Activated T-cell treated with anti-CD3 and anti-CD28 coated beads, Interleukin-2, amount 50 U/mL, for 4 hours (primary cell): ENCODE data around the gene ZNF500. TPM values are rescaled to one million over a fixed set of nuclear protein-coding genes. Genes with fewer than 3 reads are reported as not detected.

ENCODE experiments used
- ATAC-seq, 2 donors: fragments of 200-7000 bp; cut with Tn5 transposase; one replicate each; pipeline ENCODE4 v1.10.0; 2021
- DNase-seq: peaks from one replicate; pipeline ENCODE4 v3.0.0-alpha.2; 2020
- H3K27me3 Mint-ChIP-seq: one replicate; pipeline ENCODE4 v1.8.0; 2021; ENCODE audit warnings: low read depth, mixed read lengths
- H3K36me3 Mint-ChIP-seq: one replicate; pipeline ENCODE4 v1.8.0; 2022; ENCODE audit warnings: mixed read lengths; ENCODE audit not compliant: insufficient read depth
- H3K4me1 Mint-ChIP-seq: one replicate; pipeline ENCODE4 v1.8.0; 2021; ENCODE audit warnings: low read depth, mixed read lengths
- H3K4me3 Mint-ChIP-seq: one replicate; pipeline ENCODE4 v1.8.0; 2021; ENCODE audit warnings: mild to moderate bottlenecking, moderate library complexity, mixed read lengths
- H3K9me3 Mint-ChIP-seq: one replicate; pipeline ENCODE4 v1.8.0; 2021; ENCODE audit warnings: mixed read lengths
- total RNA-seq, 3 donors: library from RNA; stranded (reverse); gene quantifications; one replicate each; pipeline ENCODE4 v1.2.1, GENCODE V29; 2021

Gene ZNF500
- total RNA-seq, 3 donors from 2014 or later: 10.3 to 12.4 (median 12.2) TPM

- Mint-ChIP-seq H3K9me3 (no peaks in the 10 kb centered on the region), H3K4me1 (peaks cover 14% of the 10 kb centered on the region), H3K4me3 (peak overlapping the region; percentile 84), H3K27me3 (no peaks in the 10 kb centered on the region), H3K36me3 (peaks cover 4% of the 10 kb centered on the region)
- DNase-seq: no peak
- no peak for ATAC-seq
These were observed 34.3 kb upstream of the ZNF500 start for GRCh38 chr16:4801051-4801961.

DNA sequence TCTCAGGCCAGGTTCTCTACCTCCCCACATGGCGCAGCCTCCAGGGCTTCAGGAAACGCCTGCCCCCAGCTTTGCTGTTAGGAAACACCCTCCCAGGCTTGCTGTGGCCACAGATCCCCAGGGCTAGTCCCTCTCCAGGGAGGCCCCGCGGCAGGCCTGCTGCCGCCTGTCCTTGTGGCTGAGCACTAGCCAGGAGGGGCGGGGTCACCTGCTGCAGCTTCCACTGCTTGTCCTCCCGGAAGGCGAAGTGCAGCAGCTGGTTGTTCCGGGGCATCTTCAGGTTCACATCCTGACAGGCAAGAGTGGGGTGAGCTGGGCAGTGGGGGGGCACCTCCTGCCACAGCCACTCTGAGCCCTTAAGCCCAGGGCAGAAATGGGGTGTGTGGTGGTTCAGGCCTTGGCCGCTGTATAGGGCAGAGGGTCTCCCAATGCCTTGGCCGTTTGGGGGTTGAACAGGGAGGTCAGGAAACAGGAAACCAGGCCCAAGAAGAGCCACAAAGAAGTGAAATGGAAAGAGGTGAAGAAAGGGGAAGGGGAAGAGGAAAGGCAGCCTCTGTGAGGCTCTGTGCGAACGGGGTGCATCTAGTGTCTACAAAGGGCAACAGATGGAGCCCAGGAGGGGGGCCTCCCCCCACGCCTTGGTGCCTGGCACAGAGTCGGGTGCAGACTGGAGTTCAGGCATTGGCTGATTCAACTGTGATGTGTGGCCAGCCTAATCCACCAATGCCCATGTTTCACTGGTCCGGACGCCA lies 33.5 kb upstream of the ZNF500 start:
- Mint-ChIP-seq H3K27me3 (no peaks in the 10 kb centered on the region), H3K9me3 (no peaks in the 10 kb centered on the region), H3K36me3 (peaks cover 2% of the 10 kb centered on the region), H3K4me3 (peak overlapping the region; percentile 42), H3K4me1 (peaks cover 14% of the 10 kb centered on the region)
- no peak for DNase-seq
- no peak for ATAC-seq

DNA sequence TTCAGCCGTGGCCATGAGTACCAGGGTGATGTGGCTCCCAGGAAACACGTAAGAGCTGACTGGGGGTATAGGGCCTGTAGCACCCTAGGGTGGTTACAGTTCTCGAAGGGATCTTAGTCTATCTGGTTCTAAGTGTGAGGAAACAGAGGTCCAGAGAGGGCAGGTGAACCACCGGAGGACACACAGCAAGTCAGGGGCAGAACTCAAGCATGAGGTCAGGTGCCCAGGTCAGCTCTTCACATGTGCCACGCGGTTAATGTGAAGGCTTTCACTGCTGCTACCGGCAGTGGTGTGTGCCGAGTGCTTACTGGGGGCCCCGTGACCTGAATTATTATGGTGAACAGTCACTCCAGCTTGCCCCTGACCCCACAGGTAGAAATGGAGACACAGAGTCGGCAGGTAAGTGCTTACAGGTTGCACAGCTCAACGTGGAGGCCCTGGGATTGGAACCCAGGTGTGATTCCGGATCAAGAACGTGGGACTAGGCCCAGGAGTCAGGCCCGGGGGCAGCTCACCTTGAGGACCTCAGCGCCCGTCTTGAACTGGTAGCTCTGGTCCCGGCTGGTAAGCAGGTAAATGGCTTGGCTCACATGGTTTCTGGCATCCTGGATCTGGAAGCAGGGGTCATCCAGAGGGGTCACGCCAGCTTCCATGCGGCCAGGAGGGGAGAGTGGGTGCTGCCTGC lies 32.4 kb upstream of the ZNF500 start:
- Mint-ChIP-seq H3K4me3 (no peak overlapping the region), H3K4me1 (peaks cover 14% of the 10 kb centered on the region), H3K27me3 (no peaks in the 10 kb centered on the region), H3K36me3 (no peaks in the 10 kb centered on the region), H3K9me3 (no peaks in the 10 kb centered on the region)
- ATAC-seq: no peak
- DNase-seq: no peak

- no peaks in the 10 kb centered on the region for H3K27me3 Mint-ChIP-seq
- H3K4me1 Mint-ChIP-seq: peaks cover 11% of the 10 kb centered on the region
- no peaks in the 10 kb centered on the region for H3K9me3 Mint-ChIP-seq
- DNase-seq (no peak), ATAC-seq (no peak)
- H3K4me3 Mint-ChIP-seq: no peak overlapping the region
- H3K36me3 Mint-ChIP-seq: no peaks in the 10 kb centered on the region
These were observed 31.5 kb upstream of the ZNF500 start for GRCh38 chr16:4798456-4798855.

- no peaks in the 10 kb centered on the region for H3K27me3 Mint-ChIP-seq
- DNase-seq (no peak), ATAC-seq (no peak)
- H3K4me3 Mint-ChIP-seq: no peak overlapping the region
- no peaks in the 10 kb centered on the region for H3K9me3 Mint-ChIP-seq
- H3K4me1 Mint-ChIP-seq: peaks cover 9% of the 10 kb centered on the region
- H3K36me3 Mint-ChIP-seq: no peaks in the 10 kb centered on the region
These were observed 30.9 kb upstream of the ZNF500 start for GRCh38 chr16:4797805-4798252.

DNA sequence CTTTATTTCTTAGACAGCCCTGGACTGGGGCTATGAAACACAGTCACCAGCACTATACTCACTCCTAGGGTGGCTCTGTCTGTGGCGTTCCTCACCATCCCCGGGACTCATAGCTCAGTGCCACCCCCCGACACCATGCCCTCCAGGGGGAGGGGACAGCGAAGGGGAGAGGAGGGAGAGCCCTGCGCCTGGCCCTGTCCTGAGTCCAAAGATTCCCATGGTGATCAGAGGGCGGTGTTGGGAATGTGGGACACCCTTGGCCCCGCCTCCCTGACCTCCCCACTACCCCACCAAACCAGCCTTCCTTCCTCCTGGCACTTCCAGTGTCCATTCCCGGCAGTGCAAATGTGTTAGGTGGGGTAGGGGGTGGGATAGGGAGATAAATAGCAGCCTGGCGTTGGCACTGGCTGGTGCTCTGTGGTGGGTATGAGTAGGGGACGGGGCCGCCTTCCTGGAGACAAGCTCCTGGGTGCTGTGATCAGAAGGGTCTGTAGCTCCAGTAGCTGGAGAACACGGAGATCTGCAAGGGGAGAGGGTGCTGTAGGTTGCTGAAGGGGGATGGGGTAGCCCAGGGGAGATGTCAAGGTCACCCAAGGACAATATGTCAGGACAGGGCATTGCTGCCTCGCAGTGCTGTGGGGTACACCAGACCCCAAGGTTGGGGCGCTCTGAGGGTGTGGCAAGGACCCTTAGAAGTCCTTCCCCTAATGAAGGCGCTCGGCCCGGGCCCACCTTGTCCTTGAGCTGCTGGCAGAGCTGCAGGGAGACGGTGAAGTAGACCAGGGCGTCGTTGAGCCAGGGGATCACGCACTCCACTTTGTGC lies 30.2 kb upstream of the ZNF500 start:
- no peak for ATAC-seq
- Mint-ChIP-seq H3K4me3 (no peak overlapping the region), H3K9me3 (no peaks in the 10 kb centered on the region), H3K36me3 (no peaks in the 10 kb centered on the region), H3K27me3 (no peaks in the 10 kb centered on the region), H3K4me1 (peaks cover 9% of the 10 kb centered on the region)
- DNase-seq: no peak

GRCh38 chr16:4795828-4796572 lies 29.0 kb upstream of the ZNF500 start:
- DNase-seq (no peak), ATAC-seq (no peak)
- H3K9me3 Mint-ChIP-seq: no peaks in the 10 kb centered on the region
- H3K27me3 Mint-ChIP-seq: no peaks in the 10 kb centered on the region
- peaks cover 6% of the 10 kb centered on the region for H3K4me1 Mint-ChIP-seq
- no peaks in the 10 kb centered on the region for H3K36me3 Mint-ChIP-seq
- no peak overlapping the region for H3K4me3 Mint-ChIP-seq

- H3K27me3 Mint-ChIP-seq: no peaks in the 10 kb centered on the region
- no peaks in the 10 kb centered on the region for H3K36me3 Mint-ChIP-seq
- no peaks in the 10 kb centered on the region for H3K9me3 Mint-ChIP-seq
- no peaks in the 10 kb centered on the region for H3K4me1 Mint-ChIP-seq
- ATAC-seq (no peak), DNase-seq (no peak)
- H3K4me3 Mint-ChIP-seq: no peak within 1 kb of the TSS
These were observed 28.3 kb upstream of the ZNF500 start, which contains the start of gene SMIM22 for GRCh38 chr16:4795181-4795827. Gene SMIM22, plus strand, starts transcription at chr16:4795369. Its CDS starts 366 bp downstream, at chr16:4795735.

- Mint-ChIP-seq H3K27me3 (no peaks in the 10 kb centered on the region), H3K36me3 (no peaks in the 10 kb centered on the region), H3K9me3 (no peaks in the 10 kb centered on the region), H3K4me3 (no peak overlapping the region), H3K4me1 (no peaks in the 10 kb centered on the region)
- DNase-seq: no peak
- no peak for ATAC-seq
These were observed 26.1 kb upstream of the ZNF500 start for GRCh38 chr16:4792951-4793513.

- H3K9me3 Mint-ChIP-seq: no peaks in the 10 kb centered on the region
- H3K4me3 Mint-ChIP-seq: no peak overlapping the region
- DNase-seq: no peak
These were observed 23.9 kb upstream of the ZNF500 start for GRCh38 chr16:4790871-4791270.

GRCh38 chr16:4790261-4790660 lies 23.3 kb upstream of the ZNF500 start:
- no peak for ATAC-seq
- H3K36me3 Mint-ChIP-seq: no peaks in the 10 kb centered on the region
- H3K9me3 Mint-ChIP-seq: no peaks in the 10 kb centered on the region
- no peak for DNase-seq
- no peaks in the 10 kb centered on the region for H3K4me1 Mint-ChIP-seq
- H3K4me3 Mint-ChIP-seq: no peak overlapping the region
- H3K27me3 Mint-ChIP-seq: no peaks in the 10 kb centered on the region

More at GRCh38 chr16:4790871-4791270, 23.9 kb upstream of the ZNF500 start:
- no peak for ATAC-seq
- Mint-ChIP-seq H3K36me3 (no peaks in the 10 kb centered on the region), H3K27me3 (no peaks in the 10 kb centered on the region), H3K4me1 (no peaks in the 10 kb centered on the region)

GRCh38 chr16:4788910-4789309 lies 21.9 kb upstream of the ZNF500 start:
- Mint-ChIP-seq H3K4me3 (no peak overlapping the region), H3K4me1 (no peaks in the 10 kb centered on the region), H3K27me3 (no peaks in the 10 kb centered on the region), H3K36me3 (no peaks in the 10 kb centered on the region), H3K9me3 (no peaks in the 10 kb centered on the region)
- DNase-seq (no peak), ATAC-seq (no peak)
